Activated gamma-delta T cell (primary cell): ENCODE data around the gene LGALS16.
"Not testable (repeated sequence)": the region's sequence is repeated elsewhere in the genome, so short reads cannot be mapped to it uniquely, and the experiment has no call there.

ENCODE experiments used
- DNase-seq: peaks from one replicate; lab custom pipeline; 2025; lab: John Stamatoyannopoulos, UW

The LGALS16 gene

DNA sequence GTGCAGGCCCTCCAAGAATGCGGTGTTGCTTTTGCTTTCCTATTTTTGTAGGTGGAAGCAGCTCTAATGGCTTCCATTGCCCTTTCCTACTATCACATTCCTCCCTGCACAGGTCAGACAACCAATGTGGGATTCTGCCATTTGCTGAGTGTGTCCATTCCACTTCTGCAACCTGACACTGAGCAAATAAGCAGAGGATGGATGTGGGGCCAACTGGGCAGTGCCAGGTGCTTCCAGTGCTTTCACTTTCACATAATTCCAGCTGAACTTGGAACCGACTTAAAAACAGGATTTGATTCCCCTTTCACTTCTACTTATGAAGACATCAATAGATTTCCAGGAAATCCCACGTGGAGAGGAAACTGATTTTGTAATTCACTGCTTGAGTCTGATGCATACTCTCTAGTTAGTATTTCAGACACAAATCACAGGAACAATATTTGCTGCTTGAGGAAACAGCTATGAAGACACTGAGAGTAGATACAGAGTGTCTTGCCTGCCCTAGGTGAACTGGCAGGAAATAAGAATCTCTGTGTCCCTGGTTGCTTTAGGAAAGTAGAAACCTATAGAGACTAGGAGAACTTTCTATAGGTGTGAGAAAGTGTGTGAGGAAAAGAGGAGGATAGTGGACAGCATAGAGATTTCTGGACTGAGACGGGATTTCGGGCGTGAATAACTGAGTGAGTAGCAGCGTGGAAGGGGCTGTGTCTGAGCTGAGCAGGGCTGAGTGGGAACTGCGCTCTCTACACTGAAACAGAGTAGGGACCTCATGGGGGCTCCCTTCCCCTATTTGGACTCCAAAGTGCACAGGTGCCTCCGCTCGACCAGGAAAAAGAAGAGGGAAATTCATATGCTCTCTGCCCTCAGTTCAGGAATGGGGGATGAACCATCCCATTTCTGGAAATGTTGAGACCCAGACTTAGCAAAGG lies 22.5 kb downstream of the LGALS16 start:
- no peak for DNase-seq

DNA sequence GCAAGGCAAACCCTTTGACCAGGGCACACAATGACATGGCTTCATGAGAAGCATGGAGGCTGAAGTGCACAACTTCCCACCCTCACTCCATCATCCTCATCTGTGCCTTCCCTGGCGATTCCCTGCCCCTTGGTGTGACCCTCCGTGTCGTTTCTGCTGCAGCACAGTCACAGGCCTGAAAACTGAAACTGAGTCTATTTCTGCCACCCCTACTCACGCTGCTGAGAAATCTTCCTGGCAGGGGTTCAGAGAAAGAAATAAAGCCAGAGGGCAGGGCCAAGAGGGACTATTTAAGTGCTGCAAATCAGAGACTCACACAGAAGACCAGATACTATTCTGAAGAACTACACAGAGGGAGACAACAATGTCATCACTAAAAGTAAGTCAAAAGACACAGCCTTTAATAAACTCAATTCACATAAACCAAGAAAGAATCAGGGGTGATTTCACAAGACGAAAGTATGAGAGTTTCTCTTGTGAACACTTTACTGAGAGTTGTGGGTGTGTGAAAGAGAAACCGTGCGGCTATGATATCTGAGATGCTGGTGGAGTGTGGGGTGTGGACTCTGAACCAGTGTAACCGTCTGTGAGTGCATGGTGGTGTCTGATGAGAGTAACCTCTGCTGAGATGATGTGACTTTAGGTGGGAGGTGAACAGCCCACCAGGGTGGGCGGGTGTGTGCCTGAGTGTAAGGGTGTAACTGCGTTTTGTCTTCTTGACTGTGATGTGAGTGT lies 23.5 kb downstream of the LGALS16 start:
- no peak for DNase-seq

DNA sequence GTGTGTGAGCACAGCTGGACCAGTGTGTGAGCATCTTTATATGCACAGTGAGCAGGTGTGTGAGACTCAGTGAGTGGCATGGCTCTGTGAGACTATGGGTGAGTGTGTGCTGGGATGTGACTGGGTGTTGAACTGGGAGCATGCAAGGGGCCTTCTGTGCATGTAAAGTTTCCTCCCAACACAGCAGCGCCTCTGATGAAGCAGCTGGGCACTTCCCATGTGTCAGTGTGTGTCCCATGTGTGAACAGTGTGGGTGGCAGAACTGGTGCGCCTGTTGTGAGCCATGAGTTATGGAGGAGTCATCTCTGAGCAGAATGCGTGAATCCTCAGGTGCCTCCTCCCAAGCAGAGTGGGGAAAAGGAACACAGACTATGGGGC lies 24.1 kb downstream of the LGALS16 start:
- no peak for DNase-seq

DNA sequence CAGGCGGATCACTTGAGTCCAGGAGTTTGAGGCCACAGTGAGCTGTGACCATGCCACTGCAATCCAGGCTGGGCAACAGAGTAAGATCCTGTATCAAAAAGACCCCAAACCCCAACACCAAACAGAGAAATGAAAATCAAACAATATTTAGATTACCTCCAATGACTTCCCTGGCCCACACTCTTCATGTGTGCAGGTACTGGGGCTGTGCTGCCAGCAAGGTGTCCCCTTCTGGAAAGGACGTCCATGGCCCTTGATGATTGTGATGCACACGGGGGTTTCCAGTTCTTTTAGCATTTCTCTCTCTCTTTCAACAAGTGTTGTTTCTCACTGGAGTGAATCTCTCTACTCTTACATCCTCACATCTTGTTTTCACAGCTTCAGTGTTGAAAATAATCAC lies 24.9 kb downstream of the LGALS16 start:
- no peak for DNase-seq

DNA sequence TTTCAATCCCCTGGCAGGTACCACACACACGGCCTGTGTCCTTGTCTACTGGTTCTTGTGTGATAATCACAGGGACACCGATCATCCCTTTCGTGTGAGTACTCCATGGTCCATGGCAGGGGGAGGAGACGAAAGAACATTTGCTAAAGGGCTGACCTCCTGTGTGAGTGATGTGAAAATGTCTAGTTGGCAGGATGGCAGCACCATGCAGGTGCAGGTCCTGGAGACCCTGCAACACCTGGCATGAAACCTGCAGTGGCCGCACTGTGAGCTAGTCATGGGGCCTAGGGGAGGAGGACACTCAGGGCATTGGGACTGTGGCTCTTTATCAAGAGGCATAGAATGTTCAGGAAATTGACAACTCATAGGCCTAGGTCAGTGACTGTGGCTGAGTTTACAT lies 25.7 kb downstream of the LGALS16 start:
- no peak for DNase-seq

DNA sequence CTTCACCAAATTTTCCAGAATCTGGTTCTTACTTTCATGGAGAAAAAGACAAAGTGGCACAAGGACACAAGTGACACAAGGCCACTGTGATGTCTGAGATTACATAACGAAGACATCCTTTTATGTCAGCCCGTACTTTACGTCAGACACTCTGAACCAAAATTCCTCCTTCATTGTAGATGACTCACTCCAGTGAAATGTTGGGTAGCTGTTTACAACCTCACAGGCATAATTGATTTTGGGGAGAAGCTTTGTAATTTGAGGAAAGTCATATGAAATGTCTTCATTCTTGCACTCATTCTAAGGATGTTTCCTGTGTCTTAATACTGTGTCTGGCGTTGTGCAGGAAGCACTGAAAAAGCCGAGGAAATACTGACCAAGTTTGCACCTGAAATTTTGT lies 28.6 kb downstream of the LGALS16 start:
- DNase-seq, result no peak

DNA sequence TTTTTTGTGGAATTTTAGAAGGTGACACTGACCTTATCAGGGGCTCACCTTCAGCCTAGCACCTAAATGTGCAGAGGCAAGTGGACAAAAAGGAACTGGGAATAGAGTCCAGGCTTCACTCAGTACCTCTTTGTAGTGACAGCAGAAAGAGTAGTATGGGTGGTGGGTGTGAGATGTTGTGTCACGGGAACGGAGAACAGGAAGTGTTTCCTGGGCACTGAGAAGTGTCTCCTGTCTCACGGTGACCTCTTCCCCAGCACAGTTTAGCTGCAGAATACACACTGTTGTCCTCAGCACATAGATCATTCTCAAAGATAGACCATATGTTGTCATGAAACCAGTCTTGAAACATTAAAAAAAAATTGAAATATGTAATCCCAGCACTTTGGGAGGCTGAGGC lies 31.0 kb downstream of the LGALS16 start:
- DNase-seq, result no peak

DNA sequence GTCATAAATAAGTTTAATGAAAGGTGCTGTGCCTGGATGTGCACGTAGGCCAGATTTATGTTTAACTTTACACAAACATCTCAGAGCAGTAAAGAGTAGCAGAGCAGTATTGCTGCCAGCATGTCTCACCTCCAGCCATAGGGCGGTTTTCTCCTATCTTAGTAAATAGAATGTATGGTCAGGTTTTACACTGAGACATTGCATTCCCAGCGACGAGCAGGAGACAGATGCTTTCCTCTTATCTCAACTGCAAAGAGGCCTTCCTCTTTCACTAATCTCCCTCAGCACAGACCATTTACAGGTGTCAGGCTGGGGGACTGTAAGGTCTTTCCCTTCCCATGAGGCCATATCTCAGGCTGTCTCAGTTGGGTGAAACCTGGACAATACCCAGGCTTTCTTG lies 32.9 kb downstream of the LGALS16 start:
- DNase-seq, result not testable (repeated sequence)

DNA sequence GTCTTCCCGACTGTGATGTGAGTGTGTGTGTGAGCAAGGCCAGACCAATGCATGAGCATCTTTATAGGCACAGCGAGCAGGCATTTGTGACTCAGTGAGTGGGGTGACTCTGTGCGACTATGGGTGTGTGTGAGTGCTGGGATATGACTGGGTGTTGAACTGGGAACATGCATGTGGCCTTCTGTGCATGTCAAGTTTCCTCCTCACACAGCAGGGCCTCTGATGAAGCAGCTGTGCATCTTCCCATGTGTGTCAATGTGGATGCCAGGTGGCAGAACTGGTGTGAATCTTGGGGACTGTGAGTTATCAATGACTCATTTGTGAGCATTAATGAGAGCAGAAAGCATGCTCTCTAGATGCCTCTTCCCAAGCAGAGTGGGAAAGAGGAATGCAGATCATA lies 36.5 kb downstream of the LGALS16 start:
- DNase-seq, result no peak

DNA sequence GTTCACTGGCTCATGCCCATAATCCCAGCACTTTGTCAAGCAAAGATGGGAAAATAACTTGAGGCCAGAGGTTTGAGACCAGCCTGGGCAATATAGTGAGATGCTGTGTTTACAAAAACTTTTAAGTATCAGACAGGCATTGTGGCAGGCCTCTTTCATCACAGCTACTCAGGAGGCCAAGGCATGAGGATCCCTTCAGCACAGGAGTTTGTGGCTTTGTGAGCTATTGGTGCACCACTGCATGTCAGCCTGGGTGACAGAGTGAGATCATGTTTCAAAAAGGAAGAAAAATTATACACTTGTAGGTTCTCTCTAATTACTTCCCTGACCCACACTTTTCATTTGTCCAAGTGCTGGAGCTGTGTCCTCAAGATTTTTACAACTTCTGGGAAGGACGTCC lies 37.1 kb downstream of the LGALS16 start:
- DNase-seq, result no peak

DNA sequence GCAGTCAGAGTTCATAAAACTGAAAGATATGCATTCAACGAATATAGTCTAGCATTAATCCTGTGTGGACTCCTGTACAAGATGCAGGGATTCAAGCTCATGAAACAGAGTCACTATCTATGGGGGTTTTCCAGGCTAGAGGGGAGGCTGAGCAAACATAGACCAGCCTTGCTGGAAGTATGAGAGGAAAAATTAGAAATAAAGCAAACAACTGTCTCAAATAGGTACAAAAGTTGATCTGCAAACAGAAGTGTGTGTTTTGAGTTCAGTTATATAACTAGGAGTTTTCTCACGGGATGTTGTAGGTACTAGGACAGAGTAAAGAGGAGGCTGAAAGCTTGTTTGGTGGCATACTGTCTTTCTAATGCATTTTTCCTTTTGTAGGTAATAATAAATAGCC lies 40.0 kb downstream of the LGALS16 start:
- DNase-seq, result no peak

DNA sequence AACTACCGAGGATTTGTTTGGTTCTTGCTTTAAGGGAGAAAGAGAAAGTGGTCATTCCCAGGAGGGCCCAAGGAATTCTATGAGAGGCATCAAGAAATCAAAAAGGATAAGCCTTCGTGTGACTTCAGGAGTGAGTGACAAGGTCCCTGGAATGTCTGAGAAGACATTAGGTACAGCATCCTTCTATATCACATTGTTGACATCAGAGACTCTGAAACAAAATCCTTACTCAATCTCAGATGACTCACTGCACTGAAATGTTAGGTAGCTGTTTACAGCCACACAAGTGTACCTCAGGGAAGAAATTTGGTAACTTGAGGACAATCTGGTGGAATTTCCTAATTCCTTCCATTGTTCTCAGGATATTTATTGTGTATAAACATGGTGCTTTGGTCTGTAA lies 40.7 kb downstream of the LGALS16 start:
- no peak for DNase-seq

DNA sequence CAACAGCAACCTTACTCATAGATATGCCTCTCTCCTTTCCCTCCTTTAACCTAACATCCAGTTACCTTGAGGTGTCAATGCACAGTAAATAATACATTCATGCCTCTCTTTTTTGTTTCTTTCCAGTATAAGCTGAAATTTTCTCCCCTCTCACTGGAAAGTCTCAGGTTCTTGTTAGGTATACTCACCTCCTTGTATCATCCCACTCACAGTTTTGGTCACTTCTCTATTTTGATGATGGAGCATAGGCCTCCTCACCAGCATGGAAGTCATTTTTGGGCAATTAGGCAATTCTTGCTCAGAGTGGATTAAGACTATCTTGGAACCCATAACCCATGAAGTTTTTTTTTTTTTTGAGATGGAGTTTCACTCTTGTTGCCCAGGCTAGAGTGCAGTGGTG lies 42.8 kb downstream of the LGALS16 start:
- DNase-seq, result no peak

DNA sequence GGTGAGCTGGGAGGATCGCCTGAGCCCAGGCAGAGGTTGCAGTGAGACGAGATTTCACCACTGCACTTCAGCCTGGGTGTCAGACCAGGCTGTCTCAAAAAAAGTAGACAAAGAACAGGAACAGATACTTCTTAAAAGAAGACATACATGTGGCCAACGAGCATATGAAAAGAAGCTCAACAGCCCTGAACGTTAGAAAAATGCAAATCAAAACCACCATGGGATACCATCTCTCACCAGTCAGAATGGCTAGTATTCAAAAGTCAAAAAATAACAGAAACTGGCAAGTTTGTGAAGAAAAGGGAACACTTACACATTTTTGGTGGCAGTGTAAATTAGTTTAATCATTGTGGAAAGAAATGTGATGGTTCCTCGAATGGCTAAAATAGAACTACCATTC lies 45.6 kb downstream of the LGALS16 start:
- DNase-seq, result no peak

DNA sequence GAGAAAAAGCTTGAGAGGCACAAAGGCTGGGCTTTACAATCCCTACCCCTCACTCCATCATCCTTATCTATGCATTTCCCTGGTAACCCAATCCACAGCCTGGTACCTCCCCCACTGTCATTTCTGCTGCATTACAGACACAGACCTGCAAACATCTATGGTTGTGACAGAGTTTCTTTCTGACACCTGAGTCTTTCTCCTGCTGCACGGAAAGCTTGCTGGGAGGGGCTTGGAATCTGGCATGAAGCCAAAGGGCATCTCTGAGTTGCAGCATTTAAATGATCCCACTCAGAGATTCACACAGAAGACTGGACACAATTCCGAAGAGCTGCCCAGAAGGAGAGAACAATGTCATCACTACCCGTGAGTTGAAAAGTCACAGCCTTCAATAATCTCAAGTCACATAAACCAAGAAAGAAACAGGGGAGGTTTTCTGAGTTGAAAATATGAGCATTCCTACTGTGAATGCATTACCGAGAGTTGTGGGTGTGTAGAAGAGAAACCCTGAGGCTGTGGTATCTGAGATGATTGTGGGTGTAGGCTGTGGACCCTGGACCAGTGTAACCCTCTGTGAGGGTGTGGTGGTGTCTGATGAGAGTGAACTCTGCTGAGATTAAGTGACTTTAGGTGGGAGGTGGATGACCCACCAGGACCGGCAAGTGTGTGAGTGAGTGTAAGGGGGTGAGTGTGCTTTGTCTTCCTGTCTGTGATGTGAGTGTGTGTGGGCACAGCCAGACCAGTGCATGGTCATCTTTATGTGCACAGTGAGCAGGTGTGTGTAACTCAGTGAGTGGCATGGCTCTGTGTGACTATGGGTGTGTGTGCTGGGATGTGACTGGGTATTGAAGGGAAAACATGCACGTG lies 48.7 kb downstream of the LGALS16 start, which contains the start of gene LGALS14:
Gene LGALS14, plus strand, starts transcription at position 301 of the 864 bp plus-strand sequence. Its CDS starts 48 bp downstream, at position 349.
- DNase-seq, result no peak

DNA sequence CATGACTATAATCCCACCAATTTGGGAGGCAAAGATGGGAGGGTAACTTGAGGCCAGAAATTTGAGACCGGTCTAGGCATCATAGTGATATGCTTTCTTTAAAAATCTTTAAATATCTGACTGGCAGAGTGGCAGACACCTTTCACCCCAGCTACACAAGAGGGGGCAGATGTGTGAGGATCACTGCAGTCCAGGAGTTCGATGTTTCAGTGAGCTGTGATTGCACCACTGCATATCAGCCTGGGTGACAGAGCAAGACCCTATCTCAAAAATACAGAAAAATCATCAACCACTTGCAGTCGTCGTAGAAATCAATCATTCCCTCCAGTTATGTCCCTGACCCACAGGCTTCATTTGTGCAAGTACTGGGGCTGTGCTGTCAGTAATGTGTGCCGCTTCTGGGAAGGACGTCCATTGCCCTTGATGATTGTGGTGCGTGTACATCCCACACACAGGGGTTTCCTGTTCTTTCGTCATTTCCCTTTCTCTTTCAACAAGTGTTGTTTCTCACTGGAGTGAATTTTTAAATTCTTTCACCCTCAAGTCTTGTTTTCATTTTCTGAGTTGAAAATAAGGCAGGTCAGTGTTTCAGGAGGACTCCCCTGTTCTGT lies 50.0 kb downstream of the LGALS16 start:
- DNase-seq, result no peak

DNA sequence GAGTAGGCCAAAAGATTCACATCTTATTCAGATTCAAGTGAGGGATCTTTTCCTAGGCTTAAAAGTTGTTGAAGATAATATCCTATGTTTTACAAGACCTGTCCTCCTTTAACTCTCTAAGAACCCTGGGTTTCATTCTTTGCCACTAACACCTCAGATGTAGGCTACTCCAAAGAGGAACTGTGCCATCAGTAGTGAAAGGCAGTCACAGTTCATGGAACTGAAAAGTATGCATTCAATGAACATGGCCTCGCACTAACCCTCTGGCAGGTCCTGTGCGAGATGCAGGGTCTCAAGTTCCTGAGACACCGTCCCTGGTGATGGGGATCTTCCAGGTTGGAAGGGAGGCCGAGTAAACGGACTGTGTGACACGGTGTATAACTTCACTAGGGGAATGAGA lies 52.9 kb downstream of the LGALS16 start:
- DNase-seq, result no peak

DNA sequence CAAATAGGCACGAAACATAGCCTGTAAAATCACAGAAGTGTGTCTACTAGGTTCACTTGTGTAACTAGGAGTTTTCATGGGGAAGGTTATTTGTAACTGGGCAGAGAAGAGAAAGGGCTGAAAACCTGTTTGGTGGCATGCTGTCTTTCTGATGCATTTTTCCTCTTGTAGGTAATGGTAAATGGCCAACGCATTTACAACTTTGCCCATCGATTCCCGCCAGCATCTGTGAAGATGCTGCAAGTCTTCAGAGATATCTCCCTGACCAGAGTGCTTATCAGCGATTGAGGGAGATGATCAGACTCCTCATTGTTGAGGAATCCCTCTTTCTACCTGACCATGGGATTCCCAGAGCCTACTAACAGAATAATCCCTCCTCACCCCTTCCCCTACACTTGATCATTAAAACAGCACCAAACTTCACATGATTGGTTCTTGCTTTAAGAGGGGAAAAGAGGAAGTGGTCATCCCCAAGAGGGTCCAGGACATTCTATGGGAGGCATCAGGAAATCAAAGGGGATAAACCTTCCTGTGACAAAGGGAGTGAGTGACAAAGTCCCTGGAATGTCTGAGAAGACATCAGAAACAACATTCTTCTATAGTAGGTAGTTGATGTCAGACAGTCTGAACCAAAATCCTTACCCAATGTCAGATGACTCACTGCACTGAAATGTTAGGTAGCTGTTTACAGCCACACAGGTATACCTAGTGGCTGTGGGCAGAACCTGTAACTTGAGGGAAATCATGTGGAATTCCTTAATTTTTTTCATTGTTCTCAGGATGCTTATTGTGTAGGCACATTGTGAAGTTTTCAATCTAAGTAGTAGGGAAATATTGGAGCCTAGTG lies 53.5 kb downstream of the LGALS16 start:
- no peak for DNase-seq
